Activated T-cell treated with anti-CD3 and anti-CD28 coated beads, Interleukin-2, amount 50 U/mL, for 24 hours (primary cell): Measurements from ENCODE around the gene CEP95.

Source experiments
- DNase-seq: peaks from one replicate; pipeline ENCODE4 v3.0.0-alpha.2; 2020
- H3K27ac Mint-ChIP-seq: 2 replicates; pipeline ENCODE4 v1.8.0; 2020; ENCODE audit warnings: mild to moderate bottlenecking, mixed read lengths
- H3K27me3 Mint-ChIP-seq: 2 replicates; pipeline ENCODE4 v1.8.0; 2020; ENCODE audit warnings: mixed read lengths
- H3K36me3 Mint-ChIP-seq: 2 replicates; pipeline ENCODE4 v1.8.0; 2020; ENCODE audit warnings: low read depth, mixed read lengths
- H3K4me1 Mint-ChIP-seq: 2 replicates; pipeline ENCODE4 v1.8.0; 2020; ENCODE audit warnings: low read depth, mixed read lengths
- H3K4me3 Mint-ChIP-seq: 2 replicates; pipeline ENCODE4 v1.8.0; 2020; ENCODE audit warnings: mild to moderate bottlenecking, moderate library complexity, mixed read lengths
- H3K9me3 Mint-ChIP-seq: 2 replicates; pipeline ENCODE4 v1.8.0; 2020; ENCODE audit warnings: mixed read lengths

The CEP95 gene

GRCh38 chr17:64500862-64501765, 5.7 kb upstream of the CEP95 start:
- Mint-ChIP-seq H3K4me1 (peaks cover 79% of the 10 kb centered on the region), H3K36me3 (peaks cover 97% of the 10 kb centered on the region), H3K27ac (peak overlapping the region; percentile 100), H3K4me3 (peak overlapping the region; percentile 98), H3K27me3 (no peaks in the 10 kb centered on the region), H3K9me3 (no peaks in the 10 kb centered on the region)
- DNase-seq, result no peak

DNA sequence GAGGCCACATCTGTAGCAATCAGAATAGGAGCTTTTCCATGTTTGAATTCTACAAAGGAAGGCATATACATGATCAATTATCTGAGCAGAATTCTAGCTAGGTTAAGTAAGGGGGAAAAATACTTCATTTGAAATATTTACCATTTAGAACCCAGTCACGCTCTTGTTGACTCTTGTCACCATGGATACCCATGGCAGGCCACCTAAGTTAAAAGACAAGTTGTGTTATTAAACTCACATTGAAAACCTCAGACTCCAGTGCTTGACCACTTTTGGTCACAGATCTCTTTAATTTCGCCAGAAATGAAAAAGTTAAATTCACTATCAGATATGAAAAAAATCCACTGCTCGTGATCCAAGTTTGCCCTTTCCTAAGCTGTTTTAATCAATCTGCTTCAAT, 4.8 kb upstream of the CEP95 start:
- peak overlapping the region; percentile 98 for H3K4me3 Mint-ChIP-seq
- H3K27me3 Mint-ChIP-seq, result no peaks in the 10 kb centered on the region
- peak overlapping the region; percentile 100 for H3K27ac Mint-ChIP-seq
- peaks cover 76% of the 10 kb centered on the region for H3K4me1 Mint-ChIP-seq
- DNase-seq, result no peak
- H3K36me3 Mint-ChIP-seq, result peaks cover 97% of the 10 kb centered on the region
- no peaks in the 10 kb centered on the region for H3K9me3 Mint-ChIP-seq

- peaks cover 73% of the 10 kb centered on the region for H3K4me1 Mint-ChIP-seq
- no peaks in the 10 kb centered on the region for H3K27me3 Mint-ChIP-seq
Observed at GRCh38 chr17:64502809-64503208, 4.0 kb upstream of the CEP95 start.

GRCh38 chr17:64503341-64503740, 3.4 kb upstream of the CEP95 start:
- peaks cover 95% of the 10 kb centered on the region for H3K36me3 Mint-ChIP-seq
- DNase-seq, result no peak
- no peaks in the 10 kb centered on the region for H3K9me3 Mint-ChIP-seq
- H3K4me1 Mint-ChIP-seq, result peaks cover 71% of the 10 kb centered on the region
- H3K27ac Mint-ChIP-seq, result peak overlapping the region; percentile 100
- peak overlapping the region; percentile 98 for H3K4me3 Mint-ChIP-seq
- no peaks in the 10 kb centered on the region for H3K27me3 Mint-ChIP-seq

More at GRCh38 chr17:64502809-64503208, 4.0 kb upstream of the CEP95 start:
- peak overlapping the region; percentile 98 for H3K4me3 Mint-ChIP-seq
- H3K36me3 Mint-ChIP-seq, result peaks cover 98% of the 10 kb centered on the region
- peak overlapping the region; percentile 100 for H3K27ac Mint-ChIP-seq
- no peak for DNase-seq
- H3K9me3 Mint-ChIP-seq, result no peaks in the 10 kb centered on the region

DNA sequence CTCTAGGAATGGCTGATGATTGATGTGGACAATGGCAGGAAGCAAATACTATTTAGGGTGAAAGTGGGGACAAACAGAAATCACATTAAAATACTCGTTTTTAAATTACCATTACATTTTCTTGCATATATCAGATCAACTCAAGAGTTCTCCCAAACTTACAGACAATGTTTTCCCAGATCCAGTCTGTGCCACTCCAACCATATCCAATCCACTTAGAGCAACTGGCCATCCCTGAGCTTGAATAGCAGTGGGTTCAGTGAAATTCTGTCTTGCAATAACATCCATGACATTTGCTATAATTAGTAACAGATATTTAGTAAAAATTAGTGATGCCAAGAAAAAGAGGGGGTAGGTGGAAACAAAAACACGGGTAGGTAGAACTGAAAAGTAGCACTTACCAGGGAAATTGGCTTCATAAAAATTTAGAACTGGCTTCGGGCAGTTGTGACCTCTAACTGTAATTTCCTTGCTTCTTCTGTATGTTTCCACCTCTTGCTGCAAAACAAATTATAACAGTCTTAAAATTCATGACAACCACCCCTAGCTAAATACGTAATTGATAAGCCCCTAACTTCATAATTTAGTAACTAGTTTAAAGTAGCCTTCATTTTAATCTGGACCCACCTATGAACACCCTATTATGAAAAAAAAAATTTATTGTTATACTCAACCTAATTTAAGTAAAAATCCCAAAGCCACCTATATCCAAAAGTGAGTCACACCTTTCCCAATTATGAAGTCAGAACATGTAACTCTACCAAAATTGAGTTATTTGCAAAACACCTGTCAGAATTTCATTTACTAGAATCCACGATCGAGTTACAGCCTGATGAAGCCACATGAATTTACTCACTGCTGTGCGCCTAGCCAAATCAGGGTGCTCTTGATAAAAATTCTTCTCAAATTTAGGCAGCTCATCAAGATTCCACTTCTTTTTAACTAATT, 2.7 kb upstream of the CEP95 start:
- Mint-ChIP-seq H3K4me3 (peak overlapping the region; percentile 98), H3K36me3 (peaks cover 93% of the 10 kb centered on the region), H3K27ac (peak overlapping the region; percentile 100), H3K27me3 (no peaks in the 10 kb centered on the region), H3K4me1 (peaks cover 70% of the 10 kb centered on the region), H3K9me3 (no peaks in the 10 kb centered on the region)
- no peak for DNase-seq

DNA sequence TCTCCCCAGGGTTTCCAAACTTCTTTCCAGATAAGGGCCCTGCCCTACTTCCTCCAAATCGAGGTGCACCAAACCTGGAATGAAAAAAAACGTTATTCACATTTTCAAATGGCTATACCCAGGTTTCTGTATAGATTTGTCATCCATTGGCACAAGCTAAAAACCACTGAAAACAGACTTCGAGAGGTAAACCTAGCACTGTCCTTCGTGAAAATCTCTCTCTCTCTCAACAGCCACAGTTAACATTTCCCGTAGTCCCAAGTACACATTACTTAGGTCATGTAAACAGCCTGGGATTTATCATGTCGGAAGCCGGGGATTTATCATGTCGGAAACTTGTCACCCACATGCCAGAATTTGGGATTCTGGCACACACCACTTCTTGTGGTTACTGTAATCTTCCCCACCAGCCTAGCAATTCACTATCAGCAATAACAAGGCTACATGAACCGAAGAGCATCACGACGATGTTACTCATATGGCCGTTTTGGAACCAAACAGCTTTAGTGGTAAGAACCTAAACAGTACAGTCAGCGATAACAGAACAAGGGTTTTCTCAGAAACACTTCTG, 1.9 kb upstream of the CEP95 start:
- Mint-ChIP-seq H3K9me3 (no peaks in the 10 kb centered on the region), H3K4me1 (peaks cover 65% of the 10 kb centered on the region), H3K27ac (peak overlapping the region; percentile 100), H3K4me3 (peak overlapping the region; percentile 98), H3K27me3 (no peaks in the 10 kb centered on the region), H3K36me3 (peaks cover 91% of the 10 kb centered on the region)
- no peak for DNase-seq

DNA sequence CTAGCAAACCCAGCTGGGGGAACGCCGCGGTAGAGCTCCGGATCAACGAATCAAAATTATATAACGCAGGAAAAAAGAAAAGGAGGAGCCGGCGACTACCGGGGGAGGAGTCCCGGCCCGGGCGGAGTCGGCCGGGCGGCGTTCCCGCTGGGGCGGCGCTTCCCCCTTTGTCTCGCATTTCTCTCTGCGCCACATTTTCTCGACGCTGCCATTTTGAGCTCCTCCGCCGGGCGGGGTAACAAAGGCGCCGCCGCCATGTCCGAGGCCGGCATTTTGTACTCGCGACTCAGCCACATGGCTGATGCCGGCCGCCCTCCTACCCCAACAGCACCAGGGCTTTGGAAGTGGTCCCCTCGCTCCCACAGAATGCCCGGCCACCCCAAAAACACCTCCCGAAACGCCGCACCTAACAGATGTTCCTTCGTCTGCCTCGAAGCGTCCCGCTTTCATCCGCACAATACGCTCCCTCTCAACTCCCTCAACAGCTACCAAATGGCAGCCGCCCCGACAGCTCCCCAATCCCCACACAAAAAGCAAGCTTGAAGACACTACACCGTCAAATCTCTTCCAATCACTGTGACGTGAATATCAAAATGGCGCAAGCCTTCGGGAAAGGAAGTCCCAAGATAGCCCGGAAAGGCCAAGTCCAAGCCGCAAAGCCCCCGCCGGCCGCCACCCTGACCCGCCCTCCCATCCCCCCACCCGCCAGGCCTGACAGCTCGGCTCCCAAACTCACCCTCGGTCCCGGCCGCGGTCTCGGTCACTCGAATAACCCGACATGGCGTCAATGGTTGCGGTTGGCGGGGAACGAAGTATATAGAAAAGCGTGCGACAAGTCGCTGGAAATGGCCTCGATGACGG, 1.2 kb upstream of the CEP95 start:
- Mint-ChIP-seq H3K36me3 (peaks cover 91% of the 10 kb centered on the region), H3K27ac (peak overlapping the region; percentile 100), H3K27me3 (no peaks in the 10 kb centered on the region), H3K9me3 (no peaks in the 10 kb centered on the region), H3K4me3 (peak overlapping the region; percentile 98), H3K4me1 (peaks cover 60% of the 10 kb centered on the region)
- DNase-seq, result peak; percentile 87

- peaks cover 91% of the 10 kb centered on the region for H3K36me3 Mint-ChIP-seq
- H3K9me3 Mint-ChIP-seq, result no peaks in the 10 kb centered on the region
- peak within 1 kb of the TSS; percentile 98 for H3K4me3 Mint-ChIP-seq
- peak within 1 kb of the TSS; percentile 100 for H3K27ac Mint-ChIP-seq
- peaks cover 54% of the 10 kb centered on the region for H3K4me1 Mint-ChIP-seq
- peak; percentile 98 for DNase-seq
- no peaks in the 10 kb centered on the region for H3K27me3 Mint-ChIP-seq
Observed at GRCh38 chr17:64506201-64506575, 589 bp upstream of the CEP95 start, which contains the start of gene DDX5. Gene DDX5 (minus strand): TSS chr17:64506289. CDS start chr17:64506119, 170 bp downstream.

GRCh38 chr17:64507413-64507782, 621 bp downstream of the CEP95 start:
- H3K27me3 Mint-ChIP-seq, result no peaks in the 10 kb centered on the region
- H3K4me1 Mint-ChIP-seq, result peaks cover 48% of the 10 kb centered on the region
- DNase-seq, result peak; percentile 35
- H3K27ac Mint-ChIP-seq, result peak overlapping the region; percentile 100
- no peaks in the 10 kb centered on the region for H3K9me3 Mint-ChIP-seq
- H3K4me3 Mint-ChIP-seq, result peak overlapping the region; percentile 98
- peaks cover 90% of the 10 kb centered on the region for H3K36me3 Mint-ChIP-seq

DNA sequence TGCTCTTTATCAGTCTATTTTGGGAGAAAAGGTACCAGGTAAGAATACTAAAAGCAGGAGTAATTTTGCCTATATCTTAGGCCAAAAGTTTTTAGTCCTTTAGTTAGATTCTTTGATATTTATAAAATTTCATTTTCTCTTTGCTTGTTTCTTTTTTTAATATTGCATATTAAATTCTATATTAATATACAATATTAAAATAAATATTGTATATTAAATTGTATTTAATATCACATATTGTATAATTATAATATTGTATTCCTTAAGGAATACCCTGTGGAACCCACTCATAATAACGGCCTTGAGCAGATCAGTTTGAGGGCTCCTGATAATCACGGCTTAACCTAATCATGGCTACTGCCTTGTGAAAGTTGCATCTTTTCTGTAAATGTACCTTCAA, 1.9 kb downstream of the CEP95 start:
- H3K36me3 Mint-ChIP-seq, result peaks cover 90% of the 10 kb centered on the region
- no peaks in the 10 kb centered on the region for H3K27me3 Mint-ChIP-seq
- peak overlapping the region; percentile 57 for H3K27ac Mint-ChIP-seq
- DNase-seq, result no peak
- peaks cover 42% of the 10 kb centered on the region for H3K4me1 Mint-ChIP-seq
- H3K4me3 Mint-ChIP-seq, result peak overlapping the region; percentile 98
- no peaks in the 10 kb centered on the region for H3K9me3 Mint-ChIP-seq

GRCh38 chr17:64509179-64509578, 2.4 kb downstream of the CEP95 start:
- no peak overlapping the region for H3K27ac Mint-ChIP-seq

DNA sequence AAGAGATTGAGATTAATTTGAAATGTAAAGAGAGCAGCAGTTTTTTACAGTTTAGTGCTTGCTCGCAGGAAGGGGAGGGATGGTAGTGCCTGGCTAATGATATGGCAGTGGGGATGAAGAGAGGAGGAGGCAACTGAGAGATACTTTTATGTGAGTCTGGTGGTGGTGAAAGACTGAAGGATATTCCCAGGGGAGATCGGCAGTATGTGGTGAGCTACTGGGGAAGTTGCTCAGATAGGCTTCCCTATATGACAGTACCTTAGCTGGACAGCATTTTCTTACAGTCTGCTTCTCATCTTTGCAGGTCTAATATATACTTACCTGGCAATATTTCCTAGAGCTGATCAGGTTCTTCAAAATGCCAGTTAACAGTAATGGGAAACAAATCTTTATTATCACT, 8.6 kb downstream of the CEP95 start:
- peaks cover 32% of the 10 kb centered on the region for H3K4me1 Mint-ChIP-seq
- peak overlapping the region; percentile 36 for H3K27ac Mint-ChIP-seq
- DNase-seq, result no peak
- H3K27me3 Mint-ChIP-seq, result no peaks in the 10 kb centered on the region
- no peaks in the 10 kb centered on the region for H3K9me3 Mint-ChIP-seq
- H3K36me3 Mint-ChIP-seq, result peaks cover 92% of the 10 kb centered on the region
- no peak overlapping the region for H3K4me3 Mint-ChIP-seq

More at GRCh38 chr17:64509179-64509578, 2.4 kb downstream of the CEP95 start:
- Mint-ChIP-seq H3K4me1 (peaks cover 39% of the 10 kb centered on the region), H3K4me3 (no peak overlapping the region), H3K9me3 (no peaks in the 10 kb centered on the region), H3K27me3 (no peaks in the 10 kb centered on the region), H3K36me3 (peaks cover 90% of the 10 kb centered on the region)
- DNase-seq, result no peak

GRCh38 chr17:64515829-64516228, 9.1 kb downstream of the CEP95 start:
- peaks cover 92% of the 10 kb centered on the region for H3K36me3 Mint-ChIP-seq
- peak overlapping the region; percentile 36 for H3K27ac Mint-ChIP-seq
- H3K27me3 Mint-ChIP-seq, result no peaks in the 10 kb centered on the region
- no peaks in the 10 kb centered on the region for H3K9me3 Mint-ChIP-seq
- DNase-seq, result no peak
- H3K4me1 Mint-ChIP-seq, result peaks cover 32% of the 10 kb centered on the region
- no peak overlapping the region for H3K4me3 Mint-ChIP-seq
